HG03354 (cell line): Measurements from ENCODE around the gene ITGA2.
A peak's percentile ranks its signal among the peaks of the same experiment; 100 is the strongest.
"Not testable (repeated sequence)": the region's sequence is repeated elsewhere in the genome, so short reads cannot be mapped to it uniquely, and the experiment has no call there.

Experiments
- ATAC-seq: cut with Tn5 transposase; IDR thresholded peaks from one replicate; pipeline ENCODE4 v1.9.1; 2021; ENCODE audit warnings: mild to moderate bottlenecking; ENCODE audit not compliant: unreplicated experiment, poor library complexity, severe bottlenecking

The ITGA2 gene

GRCh38 chr5:53087621-53088121 is 98.5 kb downstream of the ITGA2 start:
- no peak for ATAC-seq

- peak; percentile 94 for ATAC-seq
Measured at GRCh38 chr5:53089481-53089991, 100.4 kb downstream of the ITGA2 start.

- ATAC-seq, result no peak
Measured at GRCh38 chr5:53090229-53090628, 101.1 kb downstream of the ITGA2 start.

- no peak for ATAC-seq
Measured at GRCh38 chr5:53091289-53091688, 102.1 kb downstream of the ITGA2 start.

GRCh38 chr5:53092242-53092641 is 103.1 kb downstream of the ITGA2 start:
- ATAC-seq, result no peak

- no peak for ATAC-seq
Measured at GRCh38 chr5:53095217-53095616, 106.1 kb downstream of the ITGA2 start.

- ATAC-seq, result peak; percentile 86
Measured at GRCh38 chr5:53095931-53096525, 106.9 kb downstream of the ITGA2 start.

GRCh38 chr5:53099546-53099945 is 110.4 kb downstream of the ITGA2 start:
- ATAC-seq, result peak; percentile 40

GRCh38 chr5:53100606-53101005 is 111.5 kb downstream of the ITGA2 start:
- ATAC-seq, result no peak

GRCh38 chr5:53105611-53106300 is 116.6 kb downstream of the ITGA2 start:
- ATAC-seq, result no peak

GRCh38 chr5:53109056-53109442 is 119.9 kb downstream of the ITGA2 start:
- peak; percentile 16 for ATAC-seq

- ATAC-seq, result peak; percentile 97
Measured at GRCh38 chr5:53109443-53110127, 120.4 kb downstream of the ITGA2 start, which contains the start of gene MOCS2. TSS of gene MOCS2 (minus strand) at chr5:53109757. CDS start at chr5:53107174, 2,583 bp downstream.

GRCh38 chr5:53110156-53110555 is 121.0 kb downstream of the ITGA2 start:
- peak; percentile 15 for ATAC-seq

GRCh38 chr5:53111139-53111538 is 122.0 kb downstream of the ITGA2 start:
- no peak for ATAC-seq

GRCh38 chr5:53112307-53112706 is 123.2 kb downstream of the ITGA2 start:
- not testable (repeated sequence) for ATAC-seq

GRCh38 chr5:53112909-53113308 is 123.8 kb downstream of the ITGA2 start:
- ATAC-seq, result no peak

GRCh38 chr5:53113947-53114346 is 124.8 kb downstream of the ITGA2 start:
- no peak for ATAC-seq

GRCh38 chr5:53114988-53115387 is 125.8 kb downstream of the ITGA2 start:
- ATAC-seq, result no peak

- no peak for ATAC-seq
Measured at GRCh38 chr5:53116597-53116996, 127.4 kb downstream of the ITGA2 start.

GRCh38 chr5:53118879-53119278 is 129.7 kb downstream of the ITGA2 start:
- ATAC-seq, result no peak
